Measurements from ENCODE around the gene NPIPB2.
A peak's percentile ranks its signal among the peaks of the same experiment; 100 is the strongest.
"Not testable (repeated sequence)": the region's sequence is repeated elsewhere in the genome, so short reads cannot be mapped to it uniquely, and the experiment has no call there.

NPIPB2 gene

DNA sequence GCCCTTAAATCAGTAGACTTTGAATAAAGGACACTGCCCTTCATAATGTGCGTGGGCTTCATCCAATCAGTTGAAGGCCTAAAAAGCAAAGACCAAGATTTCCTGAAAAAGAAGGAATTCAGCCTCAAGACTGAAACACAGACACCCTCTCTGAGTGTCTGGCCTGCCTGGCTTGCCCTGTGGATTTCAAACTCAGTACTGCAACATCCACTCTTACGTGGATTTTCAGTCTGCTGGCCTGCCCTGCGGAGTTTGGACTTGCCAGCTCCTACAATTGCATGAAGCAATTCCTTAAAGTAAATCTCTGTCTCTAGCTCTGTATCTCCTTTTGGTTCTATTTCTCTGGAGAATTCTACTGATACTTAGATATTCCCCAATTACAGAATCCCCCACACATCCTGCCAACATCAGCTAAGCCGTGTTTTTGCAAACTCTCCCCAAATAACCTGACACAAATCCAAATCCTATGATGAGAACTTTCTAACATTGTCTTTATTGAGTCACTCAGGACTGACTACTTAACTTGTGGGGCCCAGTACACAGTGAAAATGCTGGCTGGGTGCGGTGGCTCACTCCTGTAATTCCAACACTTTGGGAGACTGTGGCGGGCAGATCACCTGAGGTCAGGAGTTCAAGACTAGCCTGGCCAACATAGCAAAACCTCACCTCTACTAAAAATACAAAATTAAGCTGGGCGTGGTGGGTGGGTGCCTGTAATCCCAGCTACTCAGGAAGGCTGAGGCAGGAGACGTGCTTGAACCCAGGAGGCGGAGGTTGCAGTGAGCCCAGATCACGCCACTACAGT is 15.9 kb upstream of the NPIPB2 start:
- no peak for DNase-seq

GRCh38 chr16:11956558-11956957 is 14.7 kb upstream of the NPIPB2 start:
- no peak for DNase-seq

- no peak for DNase-seq
These were observed 13.9 kb upstream of the NPIPB2 start for GRCh38 chr16:11955713-11956123.

DNA sequence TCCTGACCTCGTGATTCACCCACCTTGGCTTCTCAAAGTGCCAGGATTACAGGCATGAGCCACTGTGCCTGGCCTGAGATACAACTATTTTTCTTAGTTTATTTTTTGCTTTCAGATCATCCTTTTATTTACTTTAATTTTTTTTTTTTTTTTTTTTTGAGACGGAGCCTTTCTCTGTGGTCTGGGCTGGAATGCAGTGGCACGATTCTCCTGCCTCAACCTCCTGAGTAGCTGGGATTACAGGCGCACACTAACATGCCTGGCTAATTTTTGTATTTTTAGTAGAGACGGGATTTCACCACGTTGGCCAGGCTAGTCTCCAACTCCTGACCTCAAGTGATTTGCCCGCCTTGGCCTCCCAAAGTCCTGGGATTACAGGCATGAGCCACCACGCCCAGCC is 11.7 kb upstream of the NPIPB2 start:
- DNase-seq = not testable (repeated sequence)

DNA sequence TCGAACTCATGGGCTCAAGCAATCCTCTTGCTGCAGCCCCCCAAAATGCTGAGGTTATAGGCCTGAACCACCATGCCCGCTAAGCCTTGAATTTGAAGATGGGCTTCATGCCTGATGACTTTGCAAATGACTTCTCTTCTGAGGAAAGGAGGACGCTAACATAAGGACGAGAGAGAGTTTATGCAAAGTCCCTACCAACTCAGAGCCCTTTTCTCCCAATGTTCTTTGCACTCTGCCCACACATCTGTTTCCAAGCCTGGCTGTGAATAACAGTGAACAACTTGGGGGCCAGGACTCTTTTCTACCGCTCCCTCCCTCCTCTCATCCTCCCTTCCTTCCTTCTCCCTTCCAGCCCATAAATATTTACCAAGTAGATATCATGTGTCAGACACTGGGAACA is 8.5 kb upstream of the NPIPB2 start:
- DNase-seq = no peak

GRCh38 chr16:11949527-11949926 is 7.7 kb upstream of the NPIPB2 start:
- peak; percentile 28 for DNase-seq

GRCh38 chr16:11948819-11949218 is 7.0 kb upstream of the NPIPB2 start:
- DNase-seq = no peak

DNA sequence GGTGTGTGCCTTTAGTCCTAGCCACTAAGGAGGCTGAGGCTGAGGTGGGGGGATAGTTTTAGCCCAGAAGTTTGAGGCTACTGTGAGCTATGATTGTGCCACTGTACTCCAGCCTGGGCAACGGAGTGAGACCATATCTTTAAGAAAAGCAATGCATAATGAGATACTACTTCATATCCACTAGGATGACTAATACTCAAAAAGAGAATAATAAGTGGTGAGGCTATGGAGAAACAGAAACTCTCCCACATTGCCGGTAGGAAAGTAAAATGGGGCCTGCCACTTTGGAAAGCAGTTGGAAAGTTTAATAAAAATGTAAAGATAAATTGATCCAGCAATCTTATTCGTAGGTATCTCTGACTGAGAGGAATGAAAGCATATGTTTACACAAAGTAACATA is 4.6 kb upstream of the NPIPB2 start:
- no peak for DNase-seq

GRCh38 chr16:11927350-11927749 is 14.5 kb downstream of the NPIPB2 start:
- not testable (repeated sequence) for DNase-seq

GRCh38 chr16:11924046-11924445 is 17.8 kb downstream of the NPIPB2 start:
- DNase-seq = not testable (repeated sequence)

DNA sequence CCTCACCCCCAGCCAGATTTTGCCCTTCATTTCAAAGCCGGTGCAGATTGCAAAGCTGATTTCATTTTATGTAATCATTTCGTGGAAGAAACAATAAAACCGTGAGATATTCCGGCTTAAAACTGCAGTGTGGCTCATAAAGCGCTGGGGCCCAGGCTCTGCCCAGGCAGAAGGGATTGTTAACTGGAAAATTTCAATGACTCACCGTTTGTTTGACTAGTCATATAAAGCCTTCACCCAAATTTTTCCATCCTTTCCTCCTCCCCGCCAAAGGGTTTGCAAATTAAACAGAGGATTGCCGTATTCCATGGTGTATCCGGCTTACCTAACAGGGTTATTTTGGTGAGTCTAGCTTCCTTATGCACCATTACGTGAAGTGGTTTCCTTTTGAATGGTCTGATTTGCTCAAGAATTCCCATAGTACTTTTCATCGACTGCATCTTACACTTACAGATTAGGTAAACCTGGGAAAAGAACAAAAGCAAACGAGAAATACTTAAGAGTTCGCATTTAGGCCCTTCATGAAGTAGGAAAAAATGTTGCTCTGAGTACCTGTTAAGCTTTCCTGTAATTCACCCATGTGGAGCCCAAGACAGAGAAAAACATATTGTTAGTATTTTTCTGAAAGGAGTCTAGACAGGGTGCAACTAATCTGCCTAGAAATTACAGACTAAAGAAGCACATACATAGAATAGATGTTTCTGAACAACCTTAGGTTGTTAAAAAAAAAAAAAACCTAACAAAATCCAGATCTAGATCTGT is 25.1 kb downstream of the NPIPB2 start:
- no peak for DNase-seq

DNA sequence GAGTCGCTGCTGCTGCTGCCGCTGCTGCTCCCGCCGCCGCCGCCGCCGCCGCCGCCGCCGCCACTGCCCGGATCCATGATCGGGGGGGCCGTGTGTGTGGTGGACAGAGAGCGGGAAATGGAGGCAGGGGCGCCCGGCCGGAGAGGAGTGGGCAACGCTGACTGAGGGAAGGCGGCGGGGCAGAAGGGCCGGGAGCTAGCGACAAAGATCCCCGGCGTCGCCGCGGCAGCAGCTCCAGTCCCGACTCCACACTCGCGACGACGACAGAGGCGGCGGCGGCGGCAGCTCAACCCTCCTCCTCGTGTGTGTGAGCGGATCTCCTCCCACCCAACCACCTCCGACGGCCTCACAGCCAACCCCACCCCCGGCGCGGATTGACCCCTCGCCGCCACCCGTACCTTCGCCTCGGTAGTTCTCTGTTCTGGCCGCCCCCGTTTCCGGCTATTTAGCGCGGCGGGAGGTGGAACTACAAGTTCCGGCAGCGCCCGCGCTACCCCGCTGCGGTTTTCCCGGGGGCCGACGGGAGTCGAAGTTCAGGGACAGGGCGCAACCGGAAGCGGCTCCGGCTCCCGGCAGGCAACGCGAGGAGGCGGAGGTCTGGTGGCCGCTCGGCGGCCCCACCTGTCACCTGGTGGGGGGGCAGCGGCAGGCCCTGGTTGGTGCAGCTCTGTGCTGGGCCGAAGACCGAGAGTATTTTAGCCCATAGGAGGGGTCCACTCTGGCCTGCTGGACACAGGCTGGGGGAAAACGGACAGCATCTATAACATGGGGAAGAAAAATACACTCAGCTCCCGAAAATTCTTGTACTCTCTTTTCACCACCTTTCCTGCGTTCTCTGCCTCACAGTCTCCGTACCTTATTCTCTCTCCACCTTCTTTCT is 26.0 kb downstream of the NPIPB2 start, which contains the start of gene GSPT1:
GSPT1 (minus strand) TSS at position 313 of the 880 bp plus-strand sequence; CDS start at position 77, 236 bp downstream.
- DNase-seq = peak; percentile 97

DNA sequence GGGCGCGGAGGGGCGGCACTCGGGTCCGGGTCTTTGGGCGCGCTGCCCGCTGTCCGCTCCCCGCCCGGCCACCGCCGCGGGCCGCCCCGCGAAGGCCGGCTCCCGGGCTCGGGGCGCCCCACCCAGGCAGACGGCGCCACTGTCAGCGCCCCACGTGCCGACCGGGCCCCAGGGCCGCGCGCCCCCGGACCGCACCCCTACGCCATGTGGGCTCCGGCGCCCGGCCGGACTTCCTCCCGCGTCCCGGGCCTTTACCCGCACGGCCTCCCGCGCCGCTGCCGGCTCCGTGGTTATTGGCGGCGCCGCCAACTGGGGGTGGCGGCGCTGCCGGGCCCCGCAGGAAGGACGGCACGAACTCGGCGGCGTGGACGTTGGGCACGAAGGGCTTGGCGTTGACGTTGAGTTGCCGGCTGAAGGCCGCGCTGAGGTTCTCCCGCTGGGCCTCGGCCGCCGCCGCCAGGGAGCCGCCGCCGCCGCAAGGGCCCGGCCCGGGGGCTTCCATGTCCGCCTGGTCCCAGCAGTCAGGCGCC is 26.7 kb downstream of the NPIPB2 start:
- no peak for DNase-seq

DNA sequence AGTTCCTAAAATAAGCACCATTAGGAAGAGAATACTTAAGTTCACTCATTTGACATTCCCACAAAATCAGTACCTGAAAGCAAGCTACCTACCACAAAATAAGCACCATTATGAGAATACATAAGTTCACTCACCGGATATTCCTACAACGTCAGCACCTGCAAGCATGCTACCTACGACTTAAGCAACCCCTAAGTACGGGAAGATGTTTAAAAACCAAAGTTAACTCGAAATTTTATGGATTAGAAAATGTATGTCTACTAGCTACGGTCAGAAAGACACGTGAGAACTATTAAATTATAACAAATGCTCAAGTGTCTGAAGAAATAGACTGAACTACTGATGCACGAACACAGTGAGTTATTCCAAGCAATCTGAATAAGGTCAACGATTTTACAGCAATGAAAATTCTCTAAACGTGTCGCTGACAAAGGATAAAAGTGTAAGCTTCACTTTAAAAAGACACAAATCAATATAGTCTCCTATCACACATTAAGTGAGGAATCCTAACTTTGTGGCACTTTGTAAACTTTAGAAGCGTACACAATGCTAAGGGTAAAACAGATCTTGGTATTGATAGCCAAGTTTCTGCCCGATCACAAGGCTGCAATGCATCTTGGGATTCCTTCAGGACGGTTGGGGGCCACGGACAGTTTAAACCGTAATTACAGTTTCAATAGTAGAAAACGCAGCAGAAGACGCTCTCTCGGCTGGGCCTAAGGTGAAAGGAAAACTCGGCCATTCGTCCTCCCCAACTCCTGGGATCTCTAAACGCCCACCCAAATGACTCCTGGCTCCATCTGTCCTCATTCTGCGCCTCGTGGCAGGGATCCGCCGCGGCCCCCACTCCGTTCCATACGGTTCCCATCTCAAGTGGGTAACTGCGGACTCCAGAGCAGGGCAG is 27.4 kb downstream of the NPIPB2 start:
- peak; percentile 24 for DNase-seq

DNA sequence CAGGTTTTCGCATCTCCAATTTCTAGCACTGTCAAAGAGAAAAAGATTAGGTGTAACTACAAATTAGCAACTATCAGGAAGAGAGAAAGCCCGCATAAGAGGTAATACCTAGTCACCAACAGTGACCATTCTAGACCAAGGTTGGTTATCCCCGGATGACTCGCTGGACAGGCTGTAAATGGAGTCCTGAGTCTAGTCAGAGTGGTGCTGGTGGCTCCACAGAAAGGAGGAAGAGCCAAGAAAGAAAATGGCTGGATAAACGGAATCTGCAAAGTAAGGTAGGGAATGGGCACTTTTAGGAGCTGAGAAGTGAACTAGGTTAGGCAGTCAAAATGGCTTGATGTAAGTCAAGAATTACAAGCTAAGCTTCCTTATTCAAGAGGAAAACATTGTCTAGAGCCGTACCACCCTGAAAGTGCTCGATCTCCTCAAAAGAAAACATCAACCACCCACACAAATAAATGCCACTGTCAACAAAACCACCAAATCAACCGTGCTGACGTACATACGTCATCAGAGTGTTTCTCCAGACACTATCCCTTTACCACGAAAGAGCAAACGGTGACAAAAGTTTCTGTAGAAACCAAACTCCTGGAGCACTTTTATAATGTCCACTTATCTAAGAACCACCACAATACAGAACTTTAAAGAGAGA is 28.3 kb downstream of the NPIPB2 start:
- DNase-seq = peak; percentile 44

- no peak for DNase-seq
These were observed 31.9 kb downstream of the NPIPB2 start for GRCh38 chr16:11909653-11910545.

GRCh38 chr16:11907160-11907970 is 34.5 kb downstream of the NPIPB2 start:
- no peak for DNase-seq

GRCh38 chr16:11903906-11904305 is 37.9 kb downstream of the NPIPB2 start:
- DNase-seq = no peak

DNA sequence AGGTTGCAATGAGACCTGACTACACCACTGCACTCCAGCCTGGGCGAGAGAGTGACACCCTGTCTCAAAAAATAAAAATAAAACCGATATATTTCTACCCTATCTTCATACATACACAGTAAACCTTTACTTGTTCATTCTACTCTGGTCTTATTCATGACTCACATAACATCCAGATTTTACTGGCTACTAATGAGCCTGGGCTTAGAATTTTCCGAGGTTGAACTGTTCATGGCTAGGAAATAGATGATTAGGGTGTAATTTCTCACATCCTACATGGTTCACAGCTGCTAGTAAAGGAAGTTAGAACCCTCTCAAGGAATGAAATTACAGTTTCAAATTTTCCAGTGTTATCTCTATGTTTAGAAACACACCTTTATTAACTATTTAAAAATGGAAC is 40.8 kb downstream of the NPIPB2 start:
- no peak for DNase-seq

Measured in MV-4-11 (cell line).